HG03103 (cell line): ENCODE measurements around the gene ANKS1B.

Experiments used
- ATAC-seq: cut with Tn5 transposase; IDR thresholded peaks from one replicate; pipeline ENCODE4 v1.9.1; 2021; ENCODE audit warnings: low read depth; ENCODE audit not compliant: unreplicated experiment

The ANKS1B gene

GRCh38 chr12:99232324-99232723 lies 752.4 kb downstream of the ANKS1B start:
- no peak for ATAC-seq

- ATAC-seq: no peak
These were observed 753.7 kb downstream of the ANKS1B start for GRCh38 chr12:99231031-99231430.

GRCh38 chr12:99224237-99224636 lies 760.5 kb downstream of the ANKS1B start:
- ATAC-seq: no peak

GRCh38 chr12:99223579-99223978 lies 761.2 kb downstream of the ANKS1B start:
- ATAC-seq: no peak

GRCh38 chr12:99213047-99213446 lies 771.7 kb downstream of the ANKS1B start:
- ATAC-seq: no peak

GRCh38 chr12:99212275-99212674 lies 772.5 kb downstream of the ANKS1B start:
- no peak for ATAC-seq

GRCh38 chr12:99205111-99205510 lies 779.6 kb downstream of the ANKS1B start:
- no peak for ATAC-seq

- no peak for ATAC-seq
These were observed 782.7 kb downstream of the ANKS1B start for GRCh38 chr12:99201906-99202645.

- ATAC-seq: no peak
These were observed 783.9 kb downstream of the ANKS1B start for GRCh38 chr12:99200711-99201384.

GRCh38 chr12:99195474-99195873 lies 789.3 kb downstream of the ANKS1B start:
- ATAC-seq: no peak

- ATAC-seq: no peak
These were observed 792.2 kb downstream of the ANKS1B start for GRCh38 chr12:99192489-99192888.

- no peak for ATAC-seq
These were observed 807.9 kb downstream of the ANKS1B start for GRCh38 chr12:99176871-99177270.

- no peak for ATAC-seq
These were observed 814.3 kb downstream of the ANKS1B start for GRCh38 chr12:99170461-99170860.

- ATAC-seq: no peak
These were observed 814.7 kb downstream of the ANKS1B start for GRCh38 chr12:99170037-99170436.

- ATAC-seq: no peak
These were observed 826.8 kb downstream of the ANKS1B start for GRCh38 chr12:99157946-99158345.

- ATAC-seq: no peak
These were observed 829.8 kb downstream of the ANKS1B start for GRCh38 chr12:99154983-99155336.

GRCh38 chr12:99154216-99154982 lies 830.3 kb downstream of the ANKS1B start:
- no peak for ATAC-seq

GRCh38 chr12:99153293-99153692 lies 831.4 kb downstream of the ANKS1B start:
- no peak for ATAC-seq

- no peak for ATAC-seq
These were observed 832.4 kb downstream of the ANKS1B start for GRCh38 chr12:99152337-99152736.

- ATAC-seq: no peak
These were observed 833.0 kb downstream of the ANKS1B start for GRCh38 chr12:99151744-99152143.

GRCh38 chr12:99147130-99147529 lies 837.6 kb downstream of the ANKS1B start:
- no peak for ATAC-seq

- ATAC-seq: no peak
These were observed 838.0 kb downstream of the ANKS1B start for GRCh38 chr12:99146730-99147129.
